Effector memory CD8-positive, alpha-beta T cell (primary cell): ENCODE measurements around the gene DCP1B.
A peak's percentile ranks its signal among the peaks of the same experiment; 100 is the strongest.

Source experiments
- ATAC-seq: fragments of 150-1000 bp; cut with Tn5 transposase; replicated peaks from 2 replicates; pipeline ENCODE4 v1.10.0; 2021; ENCODE audit warnings: mild to moderate bottlenecking, moderate library complexity
- DNase-seq, 3 experiments: peaks; one replicate each; pipeline ENCODE4 v3.0.0; 2021
- H3K27ac Mint-ChIP-seq, 2 donors: one replicate each; pipeline ENCODE4 v1.8.0; 2022; ENCODE audit warnings: mild to moderate bottlenecking in 2 of 2, mixed read lengths in 2 of 2, moderate library complexity in 2 of 2
- H3K27me3 Mint-ChIP-seq, 2 donors: one replicate each; pipeline ENCODE4 v1.8.0; 2022; ENCODE audit warnings: mixed read lengths in 2 of 2
- H3K36me3 Mint-ChIP-seq: one replicate; pipeline ENCODE4 v1.8.0; 2022; ENCODE audit warnings: mild to moderate bottlenecking, moderate library complexity, mixed read lengths; ENCODE audit not compliant: insufficient read depth
- H3K4me1 Mint-ChIP-seq, 2 donors: one replicate each; pipeline ENCODE4 v1.8.0; 2022; ENCODE audit warnings: low read depth in 2 of 2, mixed read lengths in 2 of 2
- H3K4me3 Mint-ChIP-seq, 2 donors: one replicate each; pipeline ENCODE4 v1.8.0; 2022; ENCODE audit warnings: mild to moderate bottlenecking in 2 of 2, mixed read lengths in 2 of 2, moderate library complexity in 2 of 2
- H3K9me3 Mint-ChIP-seq, 2 donors: one replicate each; pipeline ENCODE4 v1.8.0; 2022; ENCODE audit warnings: mixed read lengths in 2 of 2
- total RNA-seq, 9 experiments: gene quantifications; one replicate each; lab custom pipeline; 2026; lab: John Stamatoyannopoulos, UW

DCP1B gene
- total RNA-seq: 8.1 to 28.7 (median 13.8) reads per million in 9 experiments

DNA sequence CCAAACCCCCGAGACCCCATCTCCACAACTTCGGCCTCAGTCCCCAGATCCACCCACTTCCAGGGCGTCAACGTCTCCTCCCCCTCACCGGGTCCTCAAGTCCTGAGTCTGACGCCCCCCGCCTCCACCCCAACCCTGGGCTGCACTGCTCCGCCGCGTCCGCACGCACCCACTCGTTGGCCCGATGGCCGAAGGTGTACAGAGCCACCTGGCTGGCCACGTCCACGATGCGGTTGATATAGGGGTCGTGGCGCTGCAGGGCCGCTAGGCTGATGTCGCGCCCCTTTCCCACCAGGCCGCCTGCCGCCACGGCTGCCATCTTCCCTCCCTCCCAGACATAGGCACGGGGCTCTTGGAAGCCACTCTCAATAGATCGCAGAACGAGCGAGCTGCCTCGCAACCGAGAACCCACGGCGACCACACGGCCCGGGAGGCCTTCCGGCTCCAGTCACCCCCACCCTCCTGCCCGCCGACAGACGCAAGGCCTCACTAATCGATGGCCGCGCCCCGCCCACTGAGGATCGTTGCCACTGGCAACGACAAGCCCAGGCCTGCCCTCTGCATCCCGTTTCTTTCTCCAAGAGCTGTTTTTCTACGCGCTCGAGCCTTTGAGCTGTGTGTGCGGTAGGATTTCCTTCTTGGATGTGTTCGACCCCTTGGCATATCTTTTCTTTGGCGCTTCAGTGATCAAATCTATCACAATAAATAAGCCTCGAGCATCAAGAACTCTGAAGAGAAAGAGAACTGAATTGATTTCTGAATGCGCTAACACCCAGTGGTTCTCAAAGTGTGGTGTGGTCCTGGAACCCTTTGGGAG is at the start of gene DCP1B:
Gene DCP1B (minus strand): TSS at position 345 of the 817 bp plus-strand sequence. CDS start 26 bp downstream, at position 319.
- Mint-ChIP-seq H3K4me1 (peaks cover 26 to 30% of the 10 kb centered on the region in 2 donors), H3K27me3 (no peaks in the 10 kb centered on the region), H3K9me3 (no peaks in the 10 kb centered on the region), H3K4me3 (peak within 1 kb of the TSS; percentile 99), H3K27ac (peak within 1 kb of the TSS; percentile 99 to 100), H3K36me3 (peaks cover 14% of the 10 kb centered on the region)
- peak; percentile 87 to 90 (median 89) for DNase-seq
- peak; percentile 99 for ATAC-seq

DNA sequence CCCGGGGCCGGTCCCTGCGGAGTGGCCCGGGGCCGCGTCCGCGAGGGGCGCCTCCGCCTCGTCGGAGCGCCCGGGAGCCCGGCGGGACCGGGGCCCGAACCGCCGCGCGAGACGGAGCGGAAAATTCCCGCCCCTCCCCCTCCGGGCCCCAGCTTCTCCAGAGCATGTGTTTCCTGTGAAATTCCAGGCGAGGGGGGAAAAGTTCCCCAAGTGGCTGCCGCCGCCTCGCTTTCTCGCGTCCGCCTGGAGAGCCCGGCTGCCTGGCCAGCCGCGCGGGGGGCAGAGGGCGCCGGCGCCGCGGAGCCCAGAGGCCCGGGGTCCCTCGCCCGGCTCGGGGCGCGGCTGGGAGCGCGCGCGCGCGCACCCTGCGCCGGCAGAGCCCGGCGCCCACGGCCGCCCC is 49.4 kb upstream of the DCP1B start:
- Mint-ChIP-seq H3K9me3 (no peaks in the 10 kb centered on the region), H3K27me3 (peaks cover 74 to 80% of the 10 kb centered on the region in 2 donors), H3K4me3 (no peak overlapping the region), H3K36me3 (no peaks in the 10 kb centered on the region), H3K27ac (no peak overlapping the region), H3K4me1 (peaks cover 4 to 13% of the 10 kb centered on the region in 2 donors)
- DNase-seq (no peak), ATAC-seq (no peak)

GRCh38 chr12:2052826-2053678 is 48.8 kb upstream of the DCP1B start, which contains the start of gene CACNA1C:
TSS of gene CACNA1C (plus strand) at chr12:2052987. CDS start at chr12:2053563, 576 bp downstream.
- peaks cover 4 to 13% of the 10 kb centered on the region in 2 donors for H3K4me1 Mint-ChIP-seq
- peak; percentile 91 for ATAC-seq
- H3K9me3 Mint-ChIP-seq: no peaks in the 10 kb centered on the region
- H3K4me3 Mint-ChIP-seq: peak within 1 kb of the TSS; percentile 71 to 74
- no peaks in the 10 kb centered on the region for H3K36me3 Mint-ChIP-seq
- peaks cover 76 to 80% of the 10 kb centered on the region in 2 donors for H3K27me3 Mint-ChIP-seq
- H3K27ac Mint-ChIP-seq: peak within 1 kb of the TSS in 1 of 2 donors; percentile 26
- peak in 2 of 3 experiments; percentile 23 to 30 for DNase-seq

DNA sequence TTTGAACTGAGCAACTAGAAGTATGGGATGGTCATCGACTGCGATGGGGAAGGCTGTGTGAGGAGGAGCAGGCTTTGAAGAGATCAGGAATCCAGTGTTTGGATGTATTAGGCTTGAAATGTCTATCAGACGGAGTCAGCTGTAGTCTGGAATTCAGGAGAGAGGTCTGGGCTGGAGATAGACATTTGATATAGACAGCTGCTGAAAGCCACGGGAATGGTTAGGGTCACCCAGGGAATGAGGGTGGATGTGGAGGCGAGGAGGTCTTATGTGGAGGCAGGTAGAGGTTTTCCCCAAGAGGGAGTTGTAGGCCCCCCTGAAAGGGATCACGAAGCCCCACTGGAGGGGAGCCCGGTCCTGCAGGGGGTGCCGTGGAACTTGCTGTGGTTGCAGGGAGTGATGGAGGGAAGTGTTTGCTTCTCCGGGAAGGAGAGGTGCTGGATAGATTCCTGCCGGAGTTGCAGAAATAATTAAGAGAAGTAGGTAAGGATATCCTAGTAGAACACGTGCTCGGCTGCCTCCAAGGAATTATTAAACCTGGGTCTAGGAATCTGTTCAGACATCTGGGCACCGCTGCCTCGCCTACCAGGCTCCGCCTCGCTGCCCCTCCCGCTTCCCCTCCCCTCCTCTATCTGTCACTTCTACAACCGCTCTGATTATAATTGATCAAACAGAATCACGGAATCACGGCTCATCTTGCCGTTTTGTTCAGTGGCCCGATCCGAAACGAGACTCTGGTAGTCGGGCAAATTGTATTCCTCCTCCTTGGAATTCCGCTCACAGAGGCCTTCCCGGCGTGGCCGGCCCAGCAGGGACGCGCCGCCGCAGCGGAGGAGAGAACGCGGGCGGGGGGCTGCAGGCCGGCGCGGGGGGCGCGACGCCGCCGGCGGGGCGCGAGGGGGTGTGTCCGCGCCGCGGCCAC is 47.7 kb upstream of the DCP1B start:
- ATAC-seq (no peak), DNase-seq (no peak)
- H3K9me3 Mint-ChIP-seq: no peaks in the 10 kb centered on the region
- H3K36me3 Mint-ChIP-seq: no peaks in the 10 kb centered on the region
- H3K27me3 Mint-ChIP-seq: peaks cover 76 to 78% of the 10 kb centered on the region in 2 donors
- peaks cover 4 to 13% of the 10 kb centered on the region in 2 donors for H3K4me1 Mint-ChIP-seq
- peak overlapping the region; percentile 71 to 74 for H3K4me3 Mint-ChIP-seq
- peak overlapping the region in 1 of 2 donors; percentile 26 for H3K27ac Mint-ChIP-seq

GRCh38 chr12:2049604-2050540 is 45.6 kb upstream of the DCP1B start:
- DNase-seq (no peak), ATAC-seq (no peak)
- Mint-ChIP-seq H3K4me1 (peaks cover 4 to 13% of the 10 kb centered on the region in 2 donors), H3K36me3 (no peaks in the 10 kb centered on the region), H3K9me3 (no peaks in the 10 kb centered on the region), H3K4me3 (no peak overlapping the region), H3K27me3 (peaks cover 72 to 77% of the 10 kb centered on the region in 2 donors), H3K27ac (no peak overlapping the region)

DNA sequence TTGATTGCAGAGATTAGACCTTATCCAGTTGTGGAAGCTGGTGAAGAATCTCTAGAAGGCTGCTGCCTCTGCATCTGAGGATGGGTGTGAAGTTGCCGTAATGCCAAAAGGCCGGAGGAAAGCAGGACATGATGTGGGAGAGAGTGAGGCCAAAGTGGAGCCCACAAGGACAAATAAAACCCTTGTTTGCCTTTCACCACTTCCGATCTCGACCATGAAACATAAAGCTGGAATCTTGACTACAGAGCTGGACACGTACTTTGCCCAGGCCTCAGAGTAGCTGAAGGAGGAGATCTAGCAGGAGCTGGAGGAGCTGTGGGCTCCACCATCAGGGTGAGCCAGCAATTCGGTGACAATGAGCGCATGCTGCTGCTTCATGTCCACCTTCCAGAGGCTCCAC is 43.5 kb upstream of the DCP1B start:
- Mint-ChIP-seq H3K36me3 (no peaks in the 10 kb centered on the region), H3K27me3 (peaks cover 74 to 79% of the 10 kb centered on the region in 2 donors), H3K27ac (no peak overlapping the region), H3K4me1 (peaks cover 4% of the 10 kb centered on the region in 2 donors), H3K4me3 (no peak overlapping the region), H3K9me3 (no peaks in the 10 kb centered on the region)
- ATAC-seq (no peak), DNase-seq (no peak)

DNA sequence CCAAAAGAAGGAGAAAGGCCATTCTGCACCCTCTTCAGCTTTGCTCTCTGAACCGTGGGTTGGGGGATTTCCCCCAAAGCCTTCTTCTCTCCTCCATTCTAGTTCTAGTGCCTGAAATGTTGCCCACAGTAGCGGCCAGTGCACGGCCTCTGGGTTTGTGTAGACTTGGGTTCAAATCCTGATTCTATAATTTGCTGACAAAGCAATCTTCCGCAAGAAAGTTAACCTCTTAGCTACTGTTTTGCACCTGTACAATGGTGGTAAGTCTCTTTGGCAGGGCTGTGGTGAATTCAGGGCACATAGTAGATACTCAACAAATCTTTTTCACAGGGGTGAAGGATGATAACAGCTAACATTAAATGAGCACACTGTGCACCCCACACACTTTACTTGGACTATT is 42.7 kb upstream of the DCP1B start:
- ATAC-seq (no peak), DNase-seq (no peak)
- Mint-ChIP-seq H3K36me3 (no peaks in the 10 kb centered on the region), H3K4me1 (peaks cover 3 to 4% of the 10 kb centered on the region in 2 donors), H3K27ac (no peak overlapping the region), H3K27me3 (peaks cover 77 to 82% of the 10 kb centered on the region in 2 donors), H3K4me3 (no peak overlapping the region), H3K9me3 (no peaks in the 10 kb centered on the region)

- ATAC-seq (no peak), DNase-seq (no peak)
- Mint-ChIP-seq H3K4me3 (no peak overlapping the region), H3K27me3 (peaks cover 56 to 70% of the 10 kb centered on the region in 2 donors), H3K27ac (no peak overlapping the region), H3K9me3 (no peaks in the 10 kb centered on the region), H3K36me3 (no peaks in the 10 kb centered on the region), H3K4me1 (no peaks in the 10 kb centered on the region)
Observed at GRCh38 chr12:2044165-2044564, 39.9 kb upstream of the DCP1B start.

- DNase-seq (no peak), ATAC-seq (no peak)
- Mint-ChIP-seq H3K4me1 (no peaks in the 10 kb centered on the region), H3K9me3 (no peaks in the 10 kb centered on the region), H3K27ac (no peak overlapping the region), H3K4me3 (no peak overlapping the region), H3K36me3 (no peaks in the 10 kb centered on the region), H3K27me3 (peaks cover 48 to 71% of the 10 kb centered on the region in 2 donors)
Observed at GRCh38 chr12:2043054-2043453, 38.8 kb upstream of the DCP1B start.

DNA sequence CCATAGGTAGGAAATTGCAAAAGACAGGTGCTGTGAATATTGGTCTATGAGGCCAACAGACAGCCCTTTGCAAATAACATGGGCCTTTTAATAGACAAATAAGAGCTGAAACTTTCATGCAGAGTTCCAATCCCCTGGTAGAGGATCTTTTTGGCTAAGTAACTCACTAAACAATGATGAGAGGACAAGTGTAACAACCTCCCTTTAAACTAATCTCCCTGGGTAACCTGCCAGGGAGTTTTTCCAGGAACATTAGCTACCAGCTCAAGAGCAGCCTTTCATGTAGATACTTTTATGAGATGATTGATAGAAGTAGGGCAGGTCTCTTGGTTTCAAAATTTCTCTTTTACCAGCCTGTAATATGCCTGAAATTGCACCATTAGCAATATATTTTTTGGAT is 34.8 kb upstream of the DCP1B start:
- no peak overlapping the region for H3K4me3 Mint-ChIP-seq
- no peak overlapping the region for H3K27ac Mint-ChIP-seq
- H3K27me3 Mint-ChIP-seq: peaks cover 40 to 68% of the 10 kb centered on the region in 2 donors
- peaks cover 2% of the 10 kb centered on the region for H3K36me3 Mint-ChIP-seq
- DNase-seq: no peak
- no peaks in the 10 kb centered on the region for H3K9me3 Mint-ChIP-seq
- ATAC-seq: no peak
- H3K4me1 Mint-ChIP-seq: peaks cover 4 to 9% of the 10 kb centered on the region in 2 donors

GRCh38 chr12:2035431-2036055 is 31.3 kb upstream of the DCP1B start:
- DNase-seq: no peak
- H3K4me3 Mint-ChIP-seq: peak overlapping the region; percentile 52 to 59
- no peak overlapping the region for H3K27ac Mint-ChIP-seq
- H3K4me1 Mint-ChIP-seq: peaks cover 4 to 9% of the 10 kb centered on the region in 2 donors
- peak; percentile 32 for ATAC-seq
- peaks cover 2% of the 10 kb centered on the region for H3K36me3 Mint-ChIP-seq
- H3K27me3 Mint-ChIP-seq: peaks cover 51 to 86% of the 10 kb centered on the region in 2 donors
- H3K9me3 Mint-ChIP-seq: no peaks in the 10 kb centered on the region
